SU-DHL-6 (cell line): ENCODE data around the gene CLNK.

Experiments used
- H2AFZ ChIP-seq: fragments of 200-600 bp; sonication (generic); 2 replicates; pipeline ENCODE4 v1.6.1; 2014; ENCODE audit warnings: low read depth, mild to moderate bottlenecking, moderate library complexity, mixed read lengths, antibody characterized with exemption, low read length; ENCODE audit not compliant: severe bottlenecking
- H3F3A ChIP-seq: fragments of 200-600 bp; shearing (Covaris generic); 2 replicates; pipeline ENCODE4 v1.6.0; 2016; ENCODE audit warnings: antibody characterized with exemption, mild to moderate bottlenecking; ENCODE audit not compliant: insufficient read depth
- H3K27ac ChIP-seq: fragments of 200-600 bp; sonication (generic); 2 replicates; pipeline ENCODE4 v1.5.1; 2016; ENCODE audit warnings: low read depth, mild to moderate bottlenecking, low read length, moderate library complexity, mixed read lengths
- H3K27me3 ChIP-seq: fragments of 200-600 bp; sonication (generic), shearing (Covaris generic); 2 replicates; pipeline ENCODE4 v1.6.0; 2014; ENCODE audit warnings: mild to moderate bottlenecking, low read length
- H3K36me3 ChIP-seq: fragments of 200-600 bp; sonication (generic); 2 replicates; pipeline ENCODE4 v1.6.1; 2014; ENCODE audit warnings: mild to moderate bottlenecking, low read length, mixed read lengths
- H3K4me2 ChIP-seq: fragments of 300-600, 200-600 bp; shearing (Covaris generic), sonication (generic); 2 replicates; pipeline ENCODE4 v1.6.0; 2014; ENCODE audit warnings: low read length, low read depth, mild to moderate bottlenecking; ENCODE audit not compliant: poor library complexity, severe bottlenecking
- H3K4me3 ChIP-seq: fragments of 200-600 bp; sonication (generic); 2 replicates; pipeline ENCODE4 v1.5.1; 2014; ENCODE audit warnings: antibody characterized with exemption, low read length, mild to moderate bottlenecking, mixed read lengths; ENCODE audit not compliant: insufficient read depth, poor library complexity, severe bottlenecking
- H3K79me2 ChIP-seq: fragments of 200-600 bp; sonication (generic); 2 replicates; pipeline ENCODE4 v1.6.1; 2014; ENCODE audit warnings: mild to moderate bottlenecking, low read length, moderate library complexity; ENCODE audit not compliant: insufficient read depth
- H3K9ac ChIP-seq: fragments of 200-600 bp; sonication (generic); 2 replicates; pipeline ENCODE4 v1.7.0; 2014; ENCODE audit warnings: mild to moderate bottlenecking, low read length
- H3K9me2 ChIP-seq: fragments of 200-600 bp; sonication (generic); replicated peaks from 2 replicates; pipeline ENCODE4 v1.6.1; 2014; ENCODE audit warnings: low read length; ENCODE audit not compliant: insufficient read depth
- H3K9me3 ChIP-seq: fragments of 200-600 bp; sonication (generic); 2 replicates; pipeline ENCODE4 v1.6.1; 2014; ENCODE audit warnings: low read length, mixed read lengths; ENCODE audit not compliant: insufficient read depth
- H4K20me1 ChIP-seq: fragments of 200-600 bp; sonication (generic); 2 replicates; pipeline ENCODE4 v1.6.1; 2014; ENCODE audit warnings: low read depth, mild to moderate bottlenecking, antibody characterized with exemption, low read length, moderate library complexity, mixed read lengths
- EZH2phosphoT487 ChIP-seq: fragments of 200-600 bp; sonication (generic), shearing (Covaris generic); conservative IDR thresholded peaks from 2 replicates; pipeline ENCODE4 v1.6.1; 2018; ENCODE audit warnings: mild to moderate bottlenecking, antibody characterized with exemption, low read length, moderate library complexity, mixed read lengths
- TF ChIP-seq, protein P1 (sequence below): fragments of 200-600 bp; sonication (generic); IDR thresholded peaks from one replicate; pipeline ENCODE4 v1.5.1; 2017; ENCODE audit warnings: antibody characterized with exemption, mild to moderate bottlenecking, low read length, moderate library complexity; ENCODE audit not compliant: insufficient read depth, poor library complexity, severe bottlenecking

CLNK gene

DNA sequence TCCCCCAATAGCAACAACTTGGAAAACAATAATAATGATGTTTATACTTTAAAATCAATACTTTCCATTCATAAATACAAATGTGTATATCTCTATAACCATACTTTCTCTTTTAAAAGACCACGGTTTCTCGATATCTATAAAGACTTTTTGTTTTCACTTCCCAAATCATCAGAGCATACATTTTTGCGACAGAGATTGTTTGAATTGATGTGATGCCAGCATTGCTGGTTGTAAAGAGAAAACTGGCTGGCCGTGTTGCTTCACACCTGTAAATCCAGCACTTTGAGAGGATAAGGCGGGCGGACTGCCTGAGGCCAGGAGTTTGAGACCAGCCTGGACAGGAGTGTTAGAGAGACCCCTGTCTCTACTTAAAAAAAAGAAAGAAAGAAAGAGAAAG lies 149.7 kb downstream of the CLNK start:
- Histone ChIP-seq H3K79me2 (no peaks in the 10 kb centered on the region), H4K20me1 (no peaks in the 10 kb centered on the region), H3K27me3 (no peaks in the 10 kb centered on the region), H3F3A (no peaks in the 10 kb centered on the region), H3K9me3 (no peaks in the 10 kb centered on the region), H3K36me3 (no peaks in the 10 kb centered on the region), H3K4me2 (no peak overlapping the region), H2AFZ (no peak overlapping the region), H3K9ac (no peak overlapping the region), H3K27ac (no peak overlapping the region), H3K4me3 (no peak overlapping the region), H3K9me2 (no peaks in the 10 kb centered on the region)
- TF ChIP-seq EZH2phosphoT487, result no peak
- TF ChIP-seq, protein P1, sequence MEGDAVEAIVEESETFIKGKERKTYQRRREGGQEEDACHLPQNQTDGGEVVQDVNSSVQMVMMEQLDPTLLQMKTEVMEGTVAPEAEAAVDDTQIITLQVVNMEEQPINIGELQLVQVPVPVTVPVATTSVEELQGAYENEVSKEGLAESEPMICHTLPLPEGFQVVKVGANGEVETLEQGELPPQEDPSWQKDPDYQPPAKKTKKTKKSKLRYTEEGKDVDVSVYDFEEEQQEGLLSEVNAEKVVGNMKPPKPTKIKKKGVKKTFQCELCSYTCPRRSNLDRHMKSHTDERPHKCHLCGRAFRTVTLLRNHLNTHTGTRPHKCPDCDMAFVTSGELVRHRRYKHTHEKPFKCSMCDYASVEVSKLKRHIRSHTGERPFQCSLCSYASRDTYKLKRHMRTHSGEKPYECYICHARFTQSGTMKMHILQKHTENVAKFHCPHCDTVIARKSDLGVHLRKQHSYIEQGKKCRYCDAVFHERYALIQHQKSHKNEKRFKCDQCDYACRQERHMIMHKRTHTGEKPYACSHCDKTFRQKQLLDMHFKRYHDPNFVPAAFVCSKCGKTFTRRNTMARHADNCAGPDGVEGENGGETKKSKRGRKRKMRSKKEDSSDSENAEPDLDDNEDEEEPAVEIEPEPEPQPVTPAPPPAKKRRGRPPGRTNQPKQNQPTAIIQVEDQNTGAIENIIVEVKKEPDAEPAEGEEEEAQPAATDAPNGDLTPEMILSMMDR, result no peak

DNA sequence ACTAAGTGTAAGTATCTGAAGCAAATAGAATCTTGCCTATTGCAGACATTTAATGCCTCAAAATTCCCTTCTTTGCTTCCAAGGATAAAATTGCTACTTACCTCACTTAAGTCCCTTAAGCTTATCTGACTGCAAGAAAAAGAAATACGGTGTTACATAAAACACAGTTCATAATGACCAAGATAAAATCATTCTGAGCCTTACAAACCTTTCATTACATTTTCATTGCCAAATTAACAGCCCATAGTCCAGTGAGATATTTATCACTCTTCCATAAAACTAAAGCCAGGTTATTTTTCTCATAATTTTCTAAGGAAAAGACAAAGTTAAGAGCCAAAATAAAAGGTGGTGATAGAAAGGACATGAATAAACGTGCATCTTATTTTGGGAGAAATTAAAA lies 152.4 kb downstream of the CLNK start:
- no peak overlapping the region for H3K27ac ChIP-seq
- no peak overlapping the region for H3K4me2 ChIP-seq
- no peak overlapping the region for H3K4me3 ChIP-seq
- H3F3A ChIP-seq, result no peaks in the 10 kb centered on the region
- H3K9me2 ChIP-seq, result no peaks in the 10 kb centered on the region
- H3K79me2 ChIP-seq, result no peaks in the 10 kb centered on the region
- H3K27me3 ChIP-seq, result no peaks in the 10 kb centered on the region
- H3K36me3 ChIP-seq, result no peaks in the 10 kb centered on the region
- H4K20me1 ChIP-seq, result no peaks in the 10 kb centered on the region
- H3K9me3 ChIP-seq, result no peaks in the 10 kb centered on the region
- H3K9ac ChIP-seq, result no peak overlapping the region
- H2AFZ ChIP-seq, result no peak overlapping the region
- TF ChIP-seq, protein P1, result no peak
- TF ChIP-seq EZH2phosphoT487, result no peak

DNA sequence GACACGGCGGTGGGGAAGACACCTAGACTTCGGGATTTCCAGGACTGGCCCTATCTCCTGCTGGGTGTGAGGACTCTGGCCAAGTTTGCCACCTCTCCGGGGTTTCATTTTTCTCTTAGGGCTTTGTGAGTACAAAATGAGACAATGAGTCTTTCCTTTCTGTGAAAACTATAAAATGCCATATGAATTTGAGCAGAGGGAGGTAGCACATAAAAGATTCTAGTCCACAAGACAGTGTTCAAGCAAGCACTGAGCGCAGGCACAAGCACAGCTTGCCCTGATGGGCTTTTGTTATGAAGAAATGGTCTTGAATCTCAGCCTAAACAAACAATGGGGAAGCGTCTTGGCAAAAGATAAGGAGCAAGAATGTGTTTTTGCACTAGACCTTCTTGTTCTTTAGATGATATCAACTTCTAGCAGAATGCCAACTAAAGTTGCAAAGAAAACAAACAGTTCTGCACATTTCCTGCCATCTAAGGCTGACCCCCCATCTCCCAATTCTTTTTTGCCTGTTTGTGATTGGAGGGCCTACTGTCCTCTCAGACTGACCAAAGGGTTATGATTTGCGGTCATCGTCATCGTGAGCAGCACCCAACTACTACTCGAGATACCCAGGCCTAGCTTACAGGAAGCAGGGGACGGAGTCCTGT lies 154.3 kb downstream of the CLNK start:
- Histone ChIP-seq H3F3A (no peaks in the 10 kb centered on the region), H3K9ac (no peak overlapping the region), H3K79me2 (no peaks in the 10 kb centered on the region), H3K9me2 (no peaks in the 10 kb centered on the region), H3K9me3 (no peaks in the 10 kb centered on the region), H3K36me3 (no peaks in the 10 kb centered on the region), H3K4me3 (no peak overlapping the region), H3K27me3 (no peaks in the 10 kb centered on the region), H3K4me2 (no peak overlapping the region), H4K20me1 (no peaks in the 10 kb centered on the region), H2AFZ (no peak overlapping the region), H3K27ac (no peak overlapping the region)
- TF ChIP-seq, protein P1, result no peak
